ENCODE measurements around the gene ARRDC3. TPM values are rescaled to one million over a fixed set of nuclear protein-coding genes. Genes with fewer than 3 reads are reported as not detected.
A peak's percentile ranks its signal among the peaks of the same experiment; 100 is the strongest.

The ARRDC3 gene
- total and polyA plus RNA-seq, 2 of the 8 experiments (the other 6 are each of a cell fraction or from before 2014, with no cell fraction given) = 2.9 to 5.7 TPM

DNA sequence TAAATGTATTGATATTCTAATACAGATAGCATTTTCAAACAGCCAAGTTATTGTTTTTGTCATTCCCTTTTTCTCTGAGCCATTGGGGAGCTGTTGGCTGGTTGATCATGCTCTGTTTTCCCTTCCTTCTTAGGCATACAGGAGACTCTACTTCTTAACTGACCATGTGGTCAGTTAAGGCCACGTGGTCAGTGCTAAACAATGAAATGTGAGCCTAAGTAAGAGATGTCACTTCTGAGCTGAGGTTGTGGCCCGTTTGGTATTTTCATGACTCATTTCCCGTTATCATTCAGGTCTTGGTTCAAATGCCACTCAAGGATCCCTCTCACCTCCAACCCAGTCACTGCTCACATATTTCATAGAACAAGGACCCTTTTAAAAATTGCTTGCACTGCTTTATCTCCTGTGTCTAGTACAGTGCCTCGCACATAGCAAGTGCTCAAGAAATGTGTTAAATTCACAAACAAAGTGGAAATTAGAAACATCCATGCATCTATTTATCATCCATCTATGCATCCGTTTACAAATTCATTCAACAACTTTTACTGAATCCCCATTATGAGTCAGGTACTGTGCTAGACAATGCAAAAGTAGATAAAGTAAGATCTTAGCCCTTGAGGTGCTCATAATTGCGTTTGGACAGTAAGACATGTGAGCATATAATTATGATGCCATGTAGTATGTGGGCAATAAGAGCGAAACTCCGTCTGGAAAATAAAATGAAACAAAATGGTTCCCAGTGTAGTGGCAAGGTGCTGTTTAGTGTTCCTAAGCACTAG lies 50.7 kb downstream of the ARRDC3 start:
- Histone ChIP-seq H3K27me3 (replicated peaks in 1 of 4; ENCODE audit: control insufficient read depth in 3 of 4, extremely low read depth in 1 of 4, insufficient read depth in 3 of 4, low read length in 3 of 4) (no peaks in the 10 kb centered on the region), H4K8ac (ENCODE audit: extremely low read depth, insufficient read depth, low read length) (no peak overlapping the region), H3K9ac (replicated peaks in 1 of 4; ENCODE audit: extremely low read depth in 1 of 4, low read depth in 3 of 4, low read length in 3 of 4) (no peak overlapping the region), H4K91ac (replicated peaks; ENCODE audit: insufficient read length, low read length) (no peak overlapping the region), H2BK120ac (replicated peaks; ENCODE audit: low read depth, low read length) (no peak overlapping the region), H3K23ac (ENCODE audit: insufficient read length) (no peak overlapping the region), H3K9me3 (ENCODE audit: insufficient read depth in 2 of 2, low read depth in 1 of 2, low read length in 1 of 2) (no peaks in the 10 kb centered on the region), H2BK5ac (ENCODE audit: low read depth, low read length) (no peak overlapping the region), H4K20me1 (replicated peaks in 1 of 2; ENCODE audit: control insufficient read depth in 1 of 2, insufficient read depth in 2 of 2, low read length in 2 of 2) (no peaks in the 10 kb centered on the region), H2AFZ (ENCODE audit: low read length) (peak overlapping the region; percentile 89; the same call in 1 of the 2 replicates), H2BK12ac (ENCODE audit: low read depth, low read length) (0 out of 2 replicates have a peak overlapping the region, but pooled peaks have one; percentile 5), H2BK20ac (ENCODE audit: low read length) (no peak overlapping the region), H2AK5ac (ENCODE audit: low read depth, low read length) (no peak overlapping the region), H3K14ac (ENCODE audit: insufficient read length) (no peak overlapping the region), H3K4me3 (ENCODE audit: extremely low read depth in 1 of 4, insufficient read depth in 2 of 4, low read depth in 3 of 4, low read length in 4 of 4) (no peak overlapping the region), H4K5ac (ENCODE audit: insufficient read length, low read depth, low read length) (no peak overlapping the region), H3K4ac (replicated peaks; ENCODE audit: insufficient read length, low read depth, low read length) (no peak overlapping the region), H3K4me2 (ENCODE audit: insufficient read depth in 1 of 2, low read depth in 2 of 2, low read length in 2 of 2) (no peak overlapping the region), H2BK15ac (ENCODE audit: low read length) (no peak overlapping the region), H3K18ac (ENCODE audit: extremely low read depth, low read length) (no peak overlapping the region), H3K79me1 (ENCODE audit: low read depth, low read length) (no peaks in the 10 kb centered on the region), H3K27ac (ENCODE audit: low read depth, low read length) (no peak overlapping the region), H3K36me3 (ENCODE audit: control insufficient read depth in 2 of 4, insufficient read depth in 4 of 4, low read length in 3 of 4) (no peaks in the 10 kb centered on the region), H3K56ac (replicated peaks; ENCODE audit: insufficient read length, low read depth, low read length) (no peak overlapping the region), H3K23me2 (ENCODE audit: low read depth, low read length) (no peaks in the 10 kb centered on the region), H3K4me1 (replicated peaks in 1 of 4; ENCODE audit: control insufficient read depth in 3 of 4, insufficient read depth in 4 of 4, low read length in 3 of 4) (peaks cover 0 to 10% (median 2%) of the 10 kb centered on the region in 4 experiments; a peak in 3 of 7 replicates), H3K79me2 (ENCODE audit: control insufficient read depth in 1 of 2, insufficient read depth in 2 of 2, low read length in 2 of 2) (no peaks in the 10 kb centered on the region)
- POLR2A ChIA-PET (ENCODE audit: partially characterized antibody) = interaction anchor here (0.7 to 1.2 kb wide), 5 partner anchors 9 to 52 kb away, joined by 3 to 6 read pairs (median 4); partner anchors contain the start of gene ARRDC3
- FAIRE-seq (peak; percentile 32), DNase-seq (ENCODE audit: low read depth in 1 of 2, low spot score in 2 of 2) (no peak)
- peak; percentile 10; the same call in 1 of the 2 replicates for TF ChIP-seq JUND (IDR thresholded peaks at IDR 0.05; ENCODE audit: low read length)
- TF ChIP-seq YY1 (IDR thresholded peaks at IDR 0.05; ENCODE audit: low read depth, low read length) = no peak
- TF ChIP-seq HDAC6 (IDR thresholded peaks at IDR 0.05; ENCODE audit: low read depth, low read length) = no peak
- no peak for TF ChIP-seq FOSL1 (IDR thresholded peaks at IDR 0.05; ENCODE audit: insufficient read depth, low read depth, low read length)
- TF ChIP-seq SIX5 (IDR thresholded peaks at IDR 0.05; ENCODE audit: low read depth, low read length) = no peak
- no peak for TF ChIP-seq SAP30 (IDR thresholded peaks at IDR 0.05; ENCODE audit: insufficient read depth, insufficient replicate concordance, low read length)
- TF ChIP-seq, protein P1, sequence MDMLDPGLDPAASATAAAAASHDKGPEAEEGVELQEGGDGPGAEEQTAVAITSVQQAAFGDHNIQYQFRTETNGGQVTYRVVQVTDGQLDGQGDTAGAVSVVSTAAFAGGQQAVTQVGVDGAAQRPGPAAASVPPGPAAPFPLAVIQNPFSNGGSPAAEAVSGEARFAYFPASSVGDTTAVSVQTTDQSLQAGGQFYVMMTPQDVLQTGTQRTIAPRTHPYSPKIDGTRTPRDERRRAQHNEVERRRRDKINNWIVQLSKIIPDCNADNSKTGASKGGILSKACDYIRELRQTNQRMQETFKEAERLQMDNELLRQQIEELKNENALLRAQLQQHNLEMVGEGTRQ (IDR thresholded peaks at IDR 0.05; ENCODE audit: low read length) = peak; percentile 51; the same call in 1 of the 2 replicates
- TF ChIP-seq, protein P2, sequence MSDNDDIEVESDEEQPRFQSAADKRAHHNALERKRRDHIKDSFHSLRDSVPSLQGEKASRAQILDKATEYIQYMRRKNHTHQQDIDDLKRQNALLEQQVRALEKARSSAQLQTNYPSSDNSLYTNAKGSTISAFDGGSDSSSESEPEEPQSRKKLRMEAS (IDR thresholded peaks at IDR 0.05) = peak; percentile 80
- CTCF ChIA-PET (ENCODE audit: partially characterized antibody) = interaction anchor here (0.6 to 1.8 kb wide), 3 partner anchors 31 to 87 kb away, joined by 3 to 8 read pairs (median 3); no protein-coding TSS in a partner anchor
- 69% methylated on average over 8 of the region's 8 CpGs; no CpG with 5 or more reads in 1 of the 2 experiments for WGBS, 2 experiments (ENCODE audit: extremely low coverage in 1 of 2, insufficient coverage in 1 of 2, insufficient read length in 1 of 2, insufficient replicate concordance in 2 of 2, low coverage in 1 of 2, low lambda C conversion rate in 2 of 2, missing lambda C conversion rate in 1 of 2)
